Measurements from ENCODE around the gene PA2G4.
"Not testable (repeated sequence)": the region's sequence is repeated elsewhere in the genome, so short reads cannot be mapped to it uniquely, and the experiment has no call there.

Gene PA2G4

GRCh38 chr12:56101045-56101444, 3.3 kb upstream of the PA2G4 start:
- DNase-seq = no peak

- no peak for DNase-seq
Measured at GRCh38 chr12:56102683-56103065, 1.7 kb upstream of the PA2G4 start.

GRCh38 chr12:56103066-56103711, 1.2 kb upstream of the PA2G4 start:
- DNase-seq = no peak

- no peak for DNase-seq
Measured at GRCh38 chr12:56103823-56104108, 593 bp upstream of the PA2G4 start.

- DNase-seq = no peak
Measured at GRCh38 chr12:56104815-56105608, 653 bp downstream of the PA2G4 start.

GRCh38 chr12:56105609-56105902, 1.2 kb downstream of the PA2G4 start:
- no peak for DNase-seq

- DNase-seq = no peak
Measured at GRCh38 chr12:56107242-56107641, 2.9 kb downstream of the PA2G4 start.

- DNase-seq = no peak
Measured at GRCh38 chr12:56110571-56110970, 6.2 kb downstream of the PA2G4 start.

GRCh38 chr12:56114084-56114483, 9.7 kb downstream of the PA2G4 start:
- no peak for DNase-seq

- no peak for DNase-seq
Measured at GRCh38 chr12:56115329-56115728, 11.0 kb downstream of the PA2G4 start.

- peak; percentile 94 for DNase-seq
Measured at GRCh38 chr12:56116267-56117081, 12.1 kb downstream of the PA2G4 start, which contains the start of gene RPL41. Gene RPL41, plus strand, starts transcription at chr12:56116633.

- not testable (repeated sequence) for DNase-seq
Measured at GRCh38 chr12:56117082-56117706, 12.8 kb downstream of the PA2G4 start.

- peak; percentile 96 for DNase-seq
Measured at GRCh38 chr12:56117778-56118687, 13.7 kb downstream of the PA2G4 start, which contains the start of gene ZC3H10. Gene ZC3H10, plus strand, starts transcription at chr12:56118266. Its CDS starts 2,297 bp downstream, at chr12:56120563.

GRCh38 chr12:56118688-56119357, 14.5 kb downstream of the PA2G4 start:
- DNase-seq = peak; percentile 37

GRCh38 chr12:56119361-56119796, 15.0 kb downstream of the PA2G4 start:
- peak; percentile 58 for DNase-seq

- no peak for DNase-seq
Measured at GRCh38 chr12:56120158-56120846, 15.9 kb downstream of the PA2G4 start.

- DNase-seq = no peak
Measured at GRCh38 chr12:56121204-56121870, 17.0 kb downstream of the PA2G4 start.

GRCh38 chr12:56122637-56123036, 18.3 kb downstream of the PA2G4 start:
- peak; percentile 3 for DNase-seq

- no peak for DNase-seq
Measured at GRCh38 chr12:56124133-56124532, 19.8 kb downstream of the PA2G4 start.

GRCh38 chr12:56126732-56127239, 22.4 kb downstream of the PA2G4 start:
- no peak for DNase-seq
